Measurements from ENCODE around the gene PCDHA13. TPM values are rescaled to one million over a fixed set of nuclear protein-coding genes. Genes with fewer than 3 reads are reported as not detected.

The PCDHA13 gene
- total RNA-seq, 1 donor from 2014 or later, result not detected

GRCh38 chr5:140882591-140882899 lies 621 bp downstream of the PCDHA13 start:
- peaks cover 43% of the 10 kb centered on the region for H3K9me3 Mint-ChIP-seq
- no peaks in the 10 kb centered on the region for H3K36me3 Mint-ChIP-seq (ENCODE audit: low read depth)
- no peak overlapping the region for H3K27ac Mint-ChIP-seq
- H3K4me1 Mint-ChIP-seq (ENCODE audit: low read depth), result no peaks in the 10 kb centered on the region
- intact Hi-C loops (cut with micrococcal nuclease), result loop anchor here (10.0 kb wide), 1 partner anchor 88 kb away; the partner anchor contains the start of gene PCDHA2
- DNase-seq (ENCODE audit: low spot score), result no peak
- no peak overlapping the region for H3K4me3 Mint-ChIP-seq
- H3K27me3 Mint-ChIP-seq (ENCODE audit: insufficient read depth), result no peaks in the 10 kb centered on the region

GRCh38 chr5:140883373-140883772 lies 1.4 kb downstream of the PCDHA13 start:
- H3K27ac Mint-ChIP-seq, result no peak overlapping the region
- peaks cover 44% of the 10 kb centered on the region for H3K9me3 Mint-ChIP-seq
- intact Hi-C loops (cut with micrococcal nuclease), result loop anchor here (10.0 kb wide), 1 partner anchor 89 kb away; the partner anchor contains the start of gene PCDHA2
- no peak for DNase-seq (ENCODE audit: low spot score)
- no peaks in the 10 kb centered on the region for H3K36me3 Mint-ChIP-seq (ENCODE audit: low read depth)
- no peaks in the 10 kb centered on the region for H3K4me1 Mint-ChIP-seq (ENCODE audit: low read depth)
- H3K27me3 Mint-ChIP-seq (ENCODE audit: insufficient read depth), result no peaks in the 10 kb centered on the region
- no peak overlapping the region for H3K4me3 Mint-ChIP-seq

GRCh38 chr5:140883927-140884697 lies 2.2 kb downstream of the PCDHA13 start:
- no peaks in the 10 kb centered on the region for H3K4me1 Mint-ChIP-seq (ENCODE audit: low read depth)
- no peak overlapping the region for H3K27ac Mint-ChIP-seq
- no peaks in the 10 kb centered on the region for H3K36me3 Mint-ChIP-seq (ENCODE audit: low read depth)
- peaks cover 39% of the 10 kb centered on the region for H3K9me3 Mint-ChIP-seq
- H3K4me3 Mint-ChIP-seq, result no peak overlapping the region
- no peak for DNase-seq (ENCODE audit: low spot score)
- intact Hi-C loops (cut with micrococcal nuclease), result loop anchor here (10.0 kb wide), 1 partner anchor 89 kb away; the partner anchor contains the start of gene PCDHA2
- H3K27me3 Mint-ChIP-seq (ENCODE audit: insufficient read depth), result no peaks in the 10 kb centered on the region

GRCh38 chr5:140916325-140916724 lies 34.4 kb downstream of the PCDHA13 start:
- H3K27me3 Mint-ChIP-seq (ENCODE audit: insufficient read depth), result no peaks in the 10 kb centered on the region
- intact Hi-C loops (cut with micrococcal nuclease), result no loop called here
- H3K4me1 Mint-ChIP-seq (ENCODE audit: low read depth), result no peaks in the 10 kb centered on the region
- peaks cover 24% of the 10 kb centered on the region for H3K9me3 Mint-ChIP-seq
- H3K4me3 Mint-ChIP-seq, result no peak overlapping the region
- H3K27ac Mint-ChIP-seq, result no peak overlapping the region
- no peaks in the 10 kb centered on the region for H3K36me3 Mint-ChIP-seq (ENCODE audit: low read depth)
- no peak for DNase-seq (ENCODE audit: low spot score)

- no peaks in the 10 kb centered on the region for H3K36me3 Mint-ChIP-seq (ENCODE audit: low read depth)
- intact Hi-C loops (cut with micrococcal nuclease), result no loop called here
- peaks cover 7% of the 10 kb centered on the region for H3K27me3 Mint-ChIP-seq (ENCODE audit: insufficient read depth)
- DNase-seq (ENCODE audit: low spot score), result no peak
- H3K27ac Mint-ChIP-seq, result no peak overlapping the region
- H3K9me3 Mint-ChIP-seq, result peaks cover 13% of the 10 kb centered on the region
- no peaks in the 10 kb centered on the region for H3K4me1 Mint-ChIP-seq (ENCODE audit: low read depth)
- no peak overlapping the region for H3K4me3 Mint-ChIP-seq
Measured at GRCh38 chr5:140923601-140924000, 41.7 kb downstream of the PCDHA13 start.

GRCh38 chr5:140925806-140926442 lies 44.0 kb downstream of the PCDHA13 start, which contains the start of gene PCDHAC1:
PCDHAC1 (plus strand) TSS chr5:140926299; CDS start chr5:140926893, 594 bp downstream.
- no peak for DNase-seq (ENCODE audit: low spot score)
- no peak within 1 kb of the TSS for H3K27ac Mint-ChIP-seq
- peaks cover 12% of the 10 kb centered on the region for H3K9me3 Mint-ChIP-seq
- H3K36me3 Mint-ChIP-seq (ENCODE audit: low read depth), result no peaks in the 10 kb centered on the region
- H3K4me1 Mint-ChIP-seq (ENCODE audit: low read depth), result no peaks in the 10 kb centered on the region
- intact Hi-C loops (cut with micrococcal nuclease), result no loop called here
- H3K27me3 Mint-ChIP-seq (ENCODE audit: insufficient read depth), result peaks cover 7% of the 10 kb centered on the region
- no peak within 1 kb of the TSS for H3K4me3 Mint-ChIP-seq

- Mint-ChIP-seq H3K9me3 (peaks cover 7% of the 10 kb centered on the region), H3K27me3 (ENCODE audit: insufficient read depth) (peaks cover 7% of the 10 kb centered on the region), H3K27ac (no peak overlapping the region), H3K4me3 (no peak overlapping the region), H3K4me1 (ENCODE audit: low read depth) (no peaks in the 10 kb centered on the region), H3K36me3 (ENCODE audit: low read depth) (no peaks in the 10 kb centered on the region)
- intact Hi-C loops (cut with micrococcal nuclease), result no loop called here
- no peak for DNase-seq (ENCODE audit: low spot score)
Measured at GRCh38 chr5:140926443-140927227, 44.7 kb downstream of the PCDHA13 start.

GRCh38 chr5:140927228-140927573 lies 45.3 kb downstream of the PCDHA13 start:
- peaks cover 5% of the 10 kb centered on the region for H3K9me3 Mint-ChIP-seq

More at GRCh38 chr5:140927228-140927573, 45.3 kb downstream of the PCDHA13 start:
- Mint-ChIP-seq H3K4me1 (ENCODE audit: low read depth) (no peaks in the 10 kb centered on the region), H3K27ac (no peak overlapping the region), H3K4me3 (no peak overlapping the region), H3K36me3 (ENCODE audit: low read depth) (no peaks in the 10 kb centered on the region), H3K27me3 (ENCODE audit: insufficient read depth) (peaks cover 7% of the 10 kb centered on the region)
- intact Hi-C loops (cut with micrococcal nuclease), result no loop called here
- no peak for DNase-seq (ENCODE audit: low spot score)

Other genes starting within 250 kb of the PCDHA13 start
- gene CD14, start 248.9 kb upstream of the PCDHA13 start, total RNA-seq, result 0.29 and 0.62 TPM in 2 replicates
- 43.2 and 43.6 TPM in 2 replicates for gene TMCO6, start 242.7 kb upstream of the PCDHA13 start, total RNA-seq
- 63.4 and 63.8 TPM in 2 replicates for gene NDUFA2, start 234.5 kb upstream of the PCDHA13 start, total RNA-seq
- gene IK, start 234.3 kb upstream of the PCDHA13 start, total RNA-seq, result 115 and 118 TPM in 2 replicates
- 42.7 and 43.2 TPM in 2 replicates for gene WDR55, start 217.2 kb upstream of the PCDHA13 start, total RNA-seq
- gene DND1, start 208.5 kb upstream of the PCDHA13 start, total RNA-seq, result 3.3 and 4.1 TPM in 2 replicates
- 112 and 114 TPM in 2 replicates for gene HARS1, start 190.8 kb upstream of the PCDHA13 start, total RNA-seq
- 31.2 and 32.7 TPM in 2 replicates for gene HARS2, start 190.7 kb upstream of the PCDHA13 start, total RNA-seq
- 68.0 and 71.2 TPM in 2 replicates for gene ZMAT2, start 181.7 kb upstream of the PCDHA13 start, total RNA-seq
- not detected in 2 replicates for gene PCDHA1, start 96.0 kb upstream of the PCDHA13 start, total RNA-seq
- not detected in 2 replicates for gene PCDHA2, start 87.3 kb upstream of the PCDHA13 start, total RNA-seq
- not detected in 2 replicates for gene PCDHA3, start 81.1 kb upstream of the PCDHA13 start, total RNA-seq
- gene PCDHA4, start 75.1 kb upstream of the PCDHA13 start, total RNA-seq, result not detected in 2 replicates
- not detected in 2 replicates for gene PCDHA5, start 60.5 kb upstream of the PCDHA13 start, total RNA-seq
- gene PCDHA6, start 54.2 kb upstream of the PCDHA13 start, total RNA-seq, result not detected in 2 replicates
- gene PCDHA7, start 47.9 kb upstream of the PCDHA13 start, total RNA-seq, result not detected in 2 replicates
- gene PCDHA8, start 40.9 kb upstream of the PCDHA13 start, total RNA-seq, result not detected in 2 replicates
- not detected in 2 replicates for gene PCDHA9, start 33.7 kb upstream of the PCDHA13 start, total RNA-seq
- gene PCDHA10, start 26.2 kb upstream of the PCDHA13 start, total RNA-seq, result not detected in 2 replicates
- gene PCDHA11, start 13.2 kb upstream of the PCDHA13 start, total RNA-seq, result not detected in 2 replicates
- not detected in 2 replicates for gene PCDHA12, start 6.8 kb upstream of the PCDHA13 start, total RNA-seq
- gene PCDHAC1, start 44.2 kb downstream of the PCDHA13 start, total RNA-seq, result not detected in 2 replicates
- gene PCDHAC2, start 84.4 kb downstream of the PCDHA13 start, total RNA-seq, result not detected in 2 replicates
- gene PCDHB1, start 169.2 kb downstream of the PCDHA13 start, total RNA-seq, result not detected in 2 replicates
- not detected in 2 replicates for gene PCDHB2, start 212.5 kb downstream of the PCDHA13 start, total RNA-seq
- not detected in 2 replicates for gene PCDHB3, start 218.3 kb downstream of the PCDHA13 start, total RNA-seq
- gene PCDHB4, start 239.7 kb downstream of the PCDHA13 start, total RNA-seq, result not detected in 2 replicates